ENCODE data around the gene EPSTI1. TPM values are rescaled to one million over a fixed set of nuclear protein-coding genes. Genes with fewer than 3 reads are reported as not detected.

EPSTI1 gene
- total and polyA plus RNA-seq, 12 donors: 1.8 to 31.3 (median 3.7) TPM

DNA sequence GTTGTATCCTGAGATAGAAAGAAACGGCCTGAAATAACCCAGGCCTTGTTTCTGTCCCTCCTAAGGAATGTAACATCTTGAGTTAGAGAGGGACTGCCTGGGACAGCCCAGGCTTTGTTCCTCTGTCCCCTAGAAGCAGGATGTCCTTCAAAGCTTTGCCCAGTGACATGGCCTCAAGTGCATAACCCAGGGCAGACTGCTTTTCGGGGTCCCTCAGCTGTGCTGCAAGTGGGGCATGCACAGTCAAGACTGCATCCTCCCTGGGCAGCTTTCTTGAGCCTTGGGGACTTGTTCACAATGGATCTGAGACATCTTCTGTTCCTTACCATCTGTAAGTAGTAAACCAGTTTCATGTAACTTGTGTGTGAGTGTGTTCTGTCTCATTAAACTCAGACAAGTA is 7.5 kb upstream of the EPSTI1 start:
- 57 to 72% methylated on average over 2 of the region's 2 CpGs for WGBS, 2 donors
- intact Hi-C loops (cut with DNase I): no loop called here
- DNase-seq: no peak
- H3K4me3 ChIP-seq: no peak overlapping the region
- no peaks in the 10 kb centered on the region for H3K27me3 ChIP-seq
- TF ChIP-seq, protein P1, sequence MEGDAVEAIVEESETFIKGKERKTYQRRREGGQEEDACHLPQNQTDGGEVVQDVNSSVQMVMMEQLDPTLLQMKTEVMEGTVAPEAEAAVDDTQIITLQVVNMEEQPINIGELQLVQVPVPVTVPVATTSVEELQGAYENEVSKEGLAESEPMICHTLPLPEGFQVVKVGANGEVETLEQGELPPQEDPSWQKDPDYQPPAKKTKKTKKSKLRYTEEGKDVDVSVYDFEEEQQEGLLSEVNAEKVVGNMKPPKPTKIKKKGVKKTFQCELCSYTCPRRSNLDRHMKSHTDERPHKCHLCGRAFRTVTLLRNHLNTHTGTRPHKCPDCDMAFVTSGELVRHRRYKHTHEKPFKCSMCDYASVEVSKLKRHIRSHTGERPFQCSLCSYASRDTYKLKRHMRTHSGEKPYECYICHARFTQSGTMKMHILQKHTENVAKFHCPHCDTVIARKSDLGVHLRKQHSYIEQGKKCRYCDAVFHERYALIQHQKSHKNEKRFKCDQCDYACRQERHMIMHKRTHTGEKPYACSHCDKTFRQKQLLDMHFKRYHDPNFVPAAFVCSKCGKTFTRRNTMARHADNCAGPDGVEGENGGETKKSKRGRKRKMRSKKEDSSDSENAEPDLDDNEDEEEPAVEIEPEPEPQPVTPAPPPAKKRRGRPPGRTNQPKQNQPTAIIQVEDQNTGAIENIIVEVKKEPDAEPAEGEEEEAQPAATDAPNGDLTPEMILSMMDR (IDR thresholded peaks at IDR 0.05): no peak
- no peak overlapping the region for H3K27ac ChIP-seq
- H3K9me3 ChIP-seq: peaks cover 0 to 6% (median 0%) of the 10 kb centered on the region in 11 donors
- no peaks in the 10 kb centered on the region for H3K36me3 ChIP-seq
- no peak for ATAC-seq
- peaks cover 0 to 14% (median 0%) of the 10 kb centered on the region in 9 donors for H3K4me1 ChIP-seq

GRCh38 chr13:42997381-42997780 is 5.3 kb upstream of the EPSTI1 start:
- no peaks in the 10 kb centered on the region for H3K36me3 ChIP-seq
- DNase-seq (no peak), ATAC-seq (no peak)
- H3K4me1 ChIP-seq: peaks cover 0 to 22% (median 0%) of the 10 kb centered on the region in 9 donors
- no peak overlapping the region for H3K27ac ChIP-seq
- peaks cover 0 to 2% (median 0%) of the 10 kb centered on the region in 11 donors for H3K9me3 ChIP-seq
- H3K4me3 ChIP-seq: no peak overlapping the region
- no peaks in the 10 kb centered on the region for H3K27me3 ChIP-seq
- TF ChIP-seq, protein P1 (IDR thresholded peaks at IDR 0.05): no peak
- 87 to 89% methylated on average over 2 of the region's 2 CpGs for WGBS, 2 donors
- intact Hi-C loops (cut with DNase I): no loop called here

- H3K27me3 ChIP-seq: no peaks in the 10 kb centered on the region
- H3K4me1 ChIP-seq: peaks cover 0 to 23% (median 4%) of the 10 kb centered on the region in 9 donors
- TF ChIP-seq, protein P1 (IDR thresholded peaks at IDR 0.05): no peak
- no peak overlapping the region for H3K4me3 ChIP-seq
- ATAC-seq (no peak), DNase-seq (no peak)
- 87% methylated on average over 3 of the region's 3 CpGs for WGBS, 2 donors
- no peak overlapping the region for H3K27ac ChIP-seq
- H3K9me3 ChIP-seq: no peaks in the 10 kb centered on the region
- H3K36me3 ChIP-seq: no peaks in the 10 kb centered on the region
- intact Hi-C loops (cut with DNase I): no loop called here
Observed at GRCh38 chr13:42996584-42996983, 4.5 kb upstream of the EPSTI1 start.

GRCh38 chr13:42994878-42995277 is 2.8 kb upstream of the EPSTI1 start:
- 87 to 100% methylated on average over 1 of the region's 1 CpG for WGBS, 2 donors
- Histone ChIP-seq H3K9me3 (no peaks in the 10 kb centered on the region), H3K4me3 (no peak overlapping the region), H3K27me3 (no peaks in the 10 kb centered on the region), H3K4me1 (peaks cover 0 to 36% (median 16%) of the 10 kb centered on the region in 9 donors), H3K27ac (no peak overlapping the region), H3K36me3 (no peaks in the 10 kb centered on the region)
- TF ChIP-seq, protein P1 (IDR thresholded peaks at IDR 0.05): no peak
- no peak for DNase-seq
- no peak for ATAC-seq
- intact Hi-C loops (cut with DNase I): no loop called here

Measured in heart right ventricle (tissue), 16 donors.